IMR-90 (cell line): ENCODE results near the gene SASH1. TPM values are rescaled to one million over a fixed set of nuclear protein-coding genes. Genes with fewer than 3 reads are reported as not detected.

Experiments
- ATAC-seq: fragments of 200-7000 bp; cut with Tn5 transposase; 2 replicates; pipeline ENCODE4 v1.9.1; 2020; ENCODE audit warnings: low read depth, mild to moderate bottlenecking, moderate library complexity
- BruUV-seq: library from RNA; stranded (reverse); fragments of 400-500 nt; replicated peaks from 2 replicates; lab custom pipeline; 2021; lab: Mats Ljungman, UMichigan
- CTCF ChIA-PET: fragments of 300-600 bp; formaldehyde crosslinking; extraction: SDS; loops from one replicate; lab custom pipeline; 2021; ENCODE audit warnings: antibody characterized with exemption; lab: Yijun Ruan, JAX
- POLR2A ChIA-PET: fragments of 300-600 bp; sonication (Branson Sonifier 250); formaldehyde crosslinking; loops from one replicate; lab custom pipeline; 2022; ENCODE audit warnings: antibody characterized with exemption; ENCODE audit not compliant: unreplicated experiment; lab: Charles Lee
- DNase-seq: peaks from one replicate; pipeline ENCODE4 v3.0.0; 2013
- H2AFZ ChIP-seq: replicated peaks from 2 replicates; pipeline ENCODE3; 2013; ENCODE audit warnings: low read length, mild to moderate bottlenecking; ENCODE audit not compliant: poor library complexity
- H2AK5ac ChIP-seq: 2 replicates; pipeline ENCODE4 v1.6.1; 2013; ENCODE audit warnings: low read depth, low read length, inconsistent platforms
- H2AK9ac ChIP-seq: replicated peaks from 2 replicates; pipeline ENCODE3; 2013; ENCODE audit warnings: mild to moderate bottlenecking, low read depth, low read length, moderate library complexity; ENCODE audit not compliant: poor library complexity
- H2BK120ac ChIP-seq: 2 replicates; pipeline ENCODE4 v1.6.1; 2013; ENCODE audit warnings: low read depth, low read length, inconsistent platforms
- H2BK15ac ChIP-seq: 3 replicates; pipeline ENCODE4 v1.6.1; 2013; ENCODE audit warnings: low read depth, low read length, inconsistent platforms
- H2BK20ac ChIP-seq: 2 replicates; pipeline ENCODE4 v1.6.1; 2013; ENCODE audit warnings: low read depth, mild to moderate bottlenecking, inconsistent platforms, low read length, moderate library complexity
- H2BK5ac ChIP-seq: 2 replicates; pipeline ENCODE4 v1.6.1; 2013; ENCODE audit warnings: mild to moderate bottlenecking, low read depth, low read length, inconsistent platforms; ENCODE audit not compliant: poor library complexity, severe bottlenecking
- H3K14ac ChIP-seq: replicated peaks from 2 replicates; pipeline ENCODE4 v1.6.1; 2013; ENCODE audit warnings: low read depth, low read length, inconsistent platforms
- H3K18ac ChIP-seq: 2 replicates; pipeline ENCODE4 v1.6.1; 2013; ENCODE audit warnings: low read depth, low read length, control low read depth
- H3K23ac ChIP-seq: 2 replicates; pipeline ENCODE4 v1.6.1; 2013; ENCODE audit warnings: low read depth, low read length, inconsistent platforms
- H3K27ac ChIP-seq: 2 replicates; pipeline ENCODE4 v1.5.1; 2013; ENCODE audit warnings: mild to moderate bottlenecking, control low read depth, low read length; ENCODE audit not compliant: insufficient read depth
- H3K27me3 ChIP-seq: 2 replicates; pipeline ENCODE4 v1.6.1; 2013; ENCODE audit warnings: low read length; ENCODE audit not compliant: control insufficient read depth, insufficient read depth
- H3K36me3 ChIP-seq: 2 replicates; pipeline ENCODE4 v1.6.1; 2013; ENCODE audit warnings: low read length, mixed read lengths; ENCODE audit not compliant: control insufficient read depth, insufficient read depth
- H3K4ac ChIP-seq: 2 replicates; pipeline ENCODE4 v1.6.1; 2013; ENCODE audit warnings: low read depth, low read length, inconsistent platforms
- H3K4me1 ChIP-seq: 2 replicates; pipeline ENCODE4 v1.6.1; 2013; ENCODE audit warnings: low read length, mixed read lengths; ENCODE audit not compliant: control insufficient read depth, insufficient read depth
- H3K4me2 ChIP-seq: 2 replicates; pipeline ENCODE4 v1.6.1; 2013; ENCODE audit warnings: low read depth, mild to moderate bottlenecking, control low read depth, low read length, moderate library complexity
- H3K4me3 ChIP-seq: 2 replicates; pipeline ENCODE4 v1.5.1; 2013; ENCODE audit warnings: low read depth, mild to moderate bottlenecking, control low read depth, low read length, moderate library complexity; ENCODE audit not compliant: insufficient read depth
- H3K56ac ChIP-seq: 2 replicates; pipeline ENCODE4 v1.6.1; 2013; ENCODE audit warnings: low read length, inconsistent platforms; ENCODE audit not compliant: insufficient read depth; ENCODE audit errors: extremely low read depth
- H3K79me1 ChIP-seq, 2 experiments: 2 replicates each; pipeline ENCODE4 v1.6.1; 2013; ENCODE audit warnings: low read length in 2 of 2, inconsistent platforms in 1 of 2, low read depth in 1 of 2
- H3K9ac ChIP-seq: 2 replicates; pipeline ENCODE4 v1.6.1; 2013; ENCODE audit warnings: low read depth, low read length, control low read depth
- H3K9me1 ChIP-seq: 2 replicates; pipeline ENCODE4 v1.6.1; 2013; ENCODE audit warnings: low read length, inconsistent platforms; ENCODE audit not compliant: insufficient read depth
- H3K9me3 ChIP-seq: 2 replicates; pipeline ENCODE4 v1.6.1; 2013; ENCODE audit warnings: low read length; ENCODE audit not compliant: control insufficient read depth, insufficient read depth
- H4K20me1 ChIP-seq: 2 replicates; pipeline ENCODE4 v1.6.1; 2013; ENCODE audit warnings: low read length, inconsistent platforms; ENCODE audit not compliant: insufficient read depth
- H4K5ac ChIP-seq: 2 replicates; pipeline ENCODE4 v1.6.1; 2013; ENCODE audit warnings: mild to moderate bottlenecking, low read depth, low read length, control low read depth
- H4K8ac ChIP-seq, 2 experiments: 2 replicates each; pipeline ENCODE4 v1.6.1; 2013; ENCODE audit warnings: low read depth in 2 of 2, low read length in 2 of 2, control low read depth in 1 of 2, inconsistent platforms in 1 of 2
- H4K91ac ChIP-seq: 2 replicates; pipeline ENCODE4 v1.6.1; 2013; ENCODE audit warnings: low read depth, low read length, inconsistent platforms; ENCODE audit not compliant: insufficient read depth
- CHD1 ChIP-seq: IDR thresholded peaks from 2 replicates; pipeline ENCODE4 v1.6.1; 2012; ENCODE audit warnings: low read depth, low read length, improper control_type of control experiment
- FOS ChIP-seq: fragments of 150-350 bp; IDR thresholded peaks from 2 replicates; pipeline ENCODE4 v1.6.1; 2016; ENCODE audit warnings: low read depth, low read length
- MAFK ChIP-seq: IDR thresholded peaks from 2 replicates; pipeline ENCODE4 v1.6.1; 2012; ENCODE audit warnings: low read depth, low read length, improper control_type of control experiment
- POLR2A ChIP-seq: IDR thresholded peaks from 2 replicates; pipeline ENCODE4 v1.6.1; 2012; ENCODE audit warnings: mild to moderate bottlenecking, low read depth, low read length
- USF2 ChIP-seq: fragments of 150-350 bp; IDR thresholded peaks from 2 replicates; pipeline ENCODE4 v1.6.1; 2017; ENCODE audit warnings: mild to moderate bottlenecking, antibody characterized with exemption, low read length, low read depth
- WGBS, 2 experiments: methylation state at CpG; one replicate each; pipeline versions ENCODE4 v1.1.5 to v1.1.7; 2013; ENCODE audit warnings: missing lambda C conversion rate in 2 of 2; ENCODE audit not compliant: insufficient read length in 1 of 2; ENCODE audit errors: extremely low coverage in 2 of 2; 5-methylcytosine and 5-hydroxymethylcytosine counted together
- dilution Hi-C: fragments of 300-500 bp; cut with HindIII; formaldehyde crosslinking; loops from one replicate; pipeline ENCODE4 v1.14.3; 2018; ENCODE audit warnings: low sequenced_read_pairs; ENCODE audit not compliant: unreplicated experiment
- in situ Hi-C: fragments of 300-500 bp; cut with MboI; formaldehyde crosslinking; loops from 3 replicates; pipeline ENCODE4 v1.14.3; 2019; ENCODE audit warnings: low sequenced_read_pairs, inconsistent platforms, mixed read lengths
- intact Hi-C: fragments of 100-400 bp; cut with micrococcal nuclease; formaldehyde crosslinking; loops from 2 replicates; pipeline ENCODE4 v1.10.0; 2022
- polyA plus RNA-seq, 3 experiments: library from polyadenylated mRNA; depleted of rRNA; stranded (reverse); fragments of >200 nt; gene quantifications; 2 replicates each; pipeline ENCODE4 v1.2.3, GENCODE V29; 2012; ENCODE audit warnings: low replicate concordance in 1 of 3
- total RNA-seq: library from RNA; depleted of rRNA; stranded (reverse); fragments of >200 nt; gene quantifications from 2 replicates; pipeline ENCODE4 v1.2.3, GENCODE V29; 2012

SASH1 gene
- total and polyA plus RNA-seq, 2 of the 4 experiments (the other 2 are of a cell fraction) = 11.6 to 16.5 TPM

DNA sequence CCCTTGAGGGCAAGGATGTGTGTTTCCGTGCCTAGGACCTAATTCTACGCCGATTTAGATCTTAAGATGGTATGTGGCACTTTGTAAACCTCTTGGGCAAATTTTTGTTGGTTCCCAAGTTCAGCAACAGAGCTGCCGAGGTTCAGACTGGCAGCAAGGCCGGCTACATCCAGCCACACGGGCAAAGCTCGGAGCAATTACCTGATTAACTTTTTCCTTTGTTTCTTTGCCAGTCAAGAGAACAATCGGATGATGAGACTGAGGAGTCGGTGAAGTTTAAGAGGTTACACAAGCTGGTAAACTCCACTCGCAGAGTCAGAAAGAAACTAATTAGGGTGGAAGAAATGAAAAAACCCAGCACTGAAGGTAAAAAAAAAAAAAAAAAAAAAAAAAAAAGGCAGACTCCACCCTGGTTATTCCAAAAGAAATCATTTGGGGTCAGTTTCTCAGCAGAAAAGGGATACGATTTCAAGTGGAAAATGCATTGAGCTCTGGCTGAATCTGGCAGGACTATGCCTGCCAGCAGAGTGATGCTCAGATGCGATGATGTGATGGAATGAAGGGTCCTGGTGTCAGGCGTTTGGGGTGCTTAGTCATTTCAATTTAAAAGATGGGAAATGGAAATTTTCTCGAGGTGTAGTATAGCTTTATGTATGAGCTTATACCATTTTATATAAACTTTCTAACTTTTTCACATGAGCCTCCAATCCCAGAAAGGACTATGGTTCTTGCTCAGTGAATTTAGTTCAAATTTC, 171.6 kb downstream of the SASH1 start:
- intact Hi-C loops (no loop called here), in situ Hi-C loops (no loop called here), dilution Hi-C loops (no loop called here)
- H2BK120ac ChIP-seq = peak overlapping the region; percentile 70
- peak overlapping the region; percentile 80 for H2AK5ac ChIP-seq
- H3K9ac ChIP-seq = peak overlapping the region; percentile 68
- no peak for ATAC-seq
- peaks cover 27 to 70% of the 10 kb centered on the region in 2 experiments for H3K79me1 ChIP-seq
- ChIA-PET CTCF (no interaction called here), POLR2A (interaction anchor here (0.6 to 0.7 kb wide), 3 partner anchors 10 to 1132 kb away, joined by 3 to 26 read pairs (median 11); no protein-coding TSS in a partner anchor)
- H3K14ac ChIP-seq = peak overlapping the region; percentile 93
- no peak for TF ChIP-seq POLR2A
- no peak for TF ChIP-seq MAFK
- no peak for TF ChIP-seq FOS
- TF ChIP-seq CHD1 = no peak
- TF ChIP-seq USF2 = no peak
- peak overlapping the region; percentile 70 for H2BK20ac ChIP-seq
- no TSS peak for BruUV-seq
- peak overlapping the region; percentile 36; the same call in 1 of the 2 replicates for H3K56ac ChIP-seq
- peaks cover 15% of the 10 kb centered on the region; the same call in 1 of the 2 replicates for H3K36me3 ChIP-seq
- H3K4me3 ChIP-seq = no peak overlapping the region
- H3K27ac ChIP-seq = peak overlapping the region; percentile 93
- peaks cover 9% of the 10 kb centered on the region; the same call in 1 of the 2 replicates for H3K9me1 ChIP-seq
- no peaks in the 10 kb centered on the region; the same call in 1 of the 2 replicates for H4K20me1 ChIP-seq
- peak overlapping the region; percentile 64 for H2AFZ ChIP-seq
- H3K4me1 ChIP-seq = peaks cover 10% of the 10 kb centered on the region
- peak; percentile 69 for DNase-seq
- H3K4me2 ChIP-seq = peak overlapping the region; percentile 20
- no peaks in the 10 kb centered on the region for H3K9me3 ChIP-seq
- peak overlapping the region; percentile 12; the same call in 2 of the 3 replicates for H2BK15ac ChIP-seq
- peak overlapping the region; percentile 88 for H4K5ac ChIP-seq
- peak overlapping the region; percentile 82 for H4K91ac ChIP-seq
- peak overlapping the region; percentile 77 for H3K23ac ChIP-seq
- H2BK5ac ChIP-seq = peak overlapping the region; percentile 55
- peak overlapping the region; percentile 92 for H3K4ac ChIP-seq
- H2AK9ac ChIP-seq = peak overlapping the region; percentile 68
- H3K18ac ChIP-seq = peak overlapping the region; percentile 82
- H3K27me3 ChIP-seq = no peaks in the 10 kb centered on the region
- H4K8ac ChIP-seq = peak overlapping the region; percentile 52 to 90
- WGBS, 2 experiments = 66% methylated on average over 5 of the region's 14 CpGs; no CpG with 5 or more reads in 1 of the 2 experiments
